Fibroblast of upper back skin (primary cell): Measurements from ENCODE around the gene NUDT3.

Source experiments
- DNase-seq: peaks from one replicate; pipeline ENCODE4 v3.0.0-alpha.2; 2013

The NUDT3 gene

DNA sequence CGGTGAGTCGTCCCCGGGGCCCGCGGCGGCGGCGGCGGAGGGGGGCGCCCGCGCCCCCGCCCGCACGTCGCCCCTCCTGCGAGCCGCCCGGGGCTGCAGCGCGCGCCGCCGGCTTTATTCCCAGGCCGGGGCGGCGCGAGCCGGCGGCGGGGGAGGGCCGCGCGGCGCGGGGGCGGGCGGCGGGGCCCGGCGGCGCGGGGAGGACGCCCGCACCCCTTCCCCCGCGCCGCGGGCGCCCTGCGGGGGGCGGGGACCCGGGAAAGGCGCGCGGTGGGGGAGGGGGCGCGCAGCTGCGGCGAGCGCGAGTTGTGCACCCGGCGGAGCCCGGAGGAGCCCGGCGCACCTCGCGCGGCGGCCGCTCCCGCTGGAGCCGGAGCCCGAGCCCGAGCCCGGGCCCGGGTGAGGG is 155.2 kb downstream of the NUDT3 start:
- DNase-seq = no peak

DNA sequence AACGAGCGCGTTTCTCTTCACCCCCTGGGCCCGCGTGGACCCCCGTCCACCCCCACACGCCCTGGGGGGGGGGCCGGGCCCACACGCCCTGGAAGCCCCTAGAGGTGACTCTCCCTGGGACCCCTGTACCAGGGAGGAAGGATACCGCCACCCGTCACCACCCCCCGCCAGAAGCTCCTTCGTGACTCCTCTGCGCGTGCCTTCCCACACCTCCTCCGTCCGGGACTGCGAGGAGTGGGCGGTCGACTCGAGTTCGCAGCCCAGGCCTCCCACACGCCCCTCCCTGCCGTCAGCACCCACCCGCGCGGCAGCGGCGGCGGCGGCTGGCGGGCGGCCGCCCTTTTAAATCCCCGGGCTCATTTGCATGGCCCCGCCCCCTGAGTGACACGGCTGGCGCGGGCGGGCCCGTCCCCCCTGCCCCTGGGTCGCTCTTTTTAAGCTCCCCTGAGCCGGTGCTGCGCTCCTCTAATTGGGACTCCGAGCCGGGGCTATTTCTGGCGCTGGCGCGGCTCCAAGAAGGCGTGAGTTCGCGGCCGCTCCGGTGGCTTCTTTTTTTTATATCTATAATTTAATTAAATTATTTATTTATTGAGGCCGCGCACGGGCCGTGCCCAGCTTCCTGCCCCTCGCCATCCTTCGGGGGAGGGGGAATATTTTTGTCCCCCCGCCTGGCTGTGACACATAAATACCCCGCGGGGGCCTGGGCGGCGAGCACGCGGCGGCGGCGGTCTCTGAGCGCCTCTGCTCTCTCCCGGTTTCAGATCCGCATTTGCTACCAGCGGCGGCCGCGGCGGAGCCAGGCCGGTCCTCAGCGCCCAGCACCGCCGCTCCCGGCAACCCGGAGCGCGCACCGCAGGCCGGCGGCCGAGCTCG is 155.8 kb downstream of the NUDT3 start, which contains the start of gene HMGA1:
HMGA1 (plus strand) TSS at position 431 of the 873 bp plus-strand sequence. CDS start 3,908 bp downstream, outside the sequence.
- DNase-seq = peak; percentile 87

DNA sequence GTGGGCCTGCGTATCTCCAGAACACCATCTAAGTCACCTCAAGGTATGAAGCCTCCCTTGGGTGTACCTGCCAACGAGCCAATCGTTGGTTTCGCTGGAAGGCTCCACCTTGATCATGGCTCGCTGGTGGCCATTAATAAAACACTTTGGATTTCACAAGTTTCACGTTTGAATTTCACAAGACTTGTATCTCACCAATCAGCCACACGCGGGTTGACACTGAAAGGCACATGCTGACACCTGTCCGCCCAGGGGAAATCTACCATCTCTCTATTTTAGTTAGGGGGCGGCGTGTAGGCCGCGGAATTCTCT is 156.4 kb downstream of the NUDT3 start:
- no peak for DNase-seq

DNA sequence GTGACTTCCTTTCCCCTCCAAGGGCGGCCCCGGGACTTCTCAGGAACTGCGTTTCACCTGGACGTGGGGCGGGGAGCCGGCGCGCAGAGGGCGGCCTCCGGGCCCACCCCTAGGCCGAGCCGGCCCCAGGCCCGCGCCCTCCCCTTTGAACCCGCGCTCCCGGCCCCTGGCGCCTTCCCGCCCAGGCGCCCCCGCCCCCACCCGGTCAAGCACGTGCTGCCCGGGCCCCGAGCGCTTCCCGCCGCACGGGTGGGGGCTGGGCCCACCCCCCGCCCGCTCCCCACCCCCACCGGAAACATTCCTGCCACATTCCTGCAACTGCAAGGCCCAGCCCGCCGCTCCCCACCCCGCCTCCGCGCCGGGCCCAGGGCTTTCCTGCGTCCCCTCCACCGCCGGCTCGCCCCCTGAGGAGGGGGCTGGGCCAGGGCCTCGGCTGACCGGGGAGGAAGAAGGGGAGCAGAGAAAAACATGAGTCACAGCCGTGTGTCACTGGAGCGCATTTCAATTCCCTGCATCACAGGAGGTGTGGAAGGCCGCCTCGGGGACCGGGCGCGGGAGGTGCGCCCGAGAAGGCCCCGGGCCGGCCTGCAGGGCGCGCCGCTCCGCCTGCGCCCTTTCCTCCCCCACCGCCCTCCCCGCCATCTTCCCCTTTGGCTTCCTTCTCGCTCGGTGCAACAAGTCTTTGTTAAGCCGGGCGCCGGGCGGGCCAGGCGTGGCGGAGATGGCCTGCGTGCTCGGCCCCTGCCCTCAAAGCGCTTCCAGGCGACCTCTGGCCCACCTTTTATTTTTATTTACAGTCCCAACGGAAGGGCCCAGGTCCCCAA is 156.9 kb downstream of the NUDT3 start:
- DNase-seq = peak; percentile 93

DNA sequence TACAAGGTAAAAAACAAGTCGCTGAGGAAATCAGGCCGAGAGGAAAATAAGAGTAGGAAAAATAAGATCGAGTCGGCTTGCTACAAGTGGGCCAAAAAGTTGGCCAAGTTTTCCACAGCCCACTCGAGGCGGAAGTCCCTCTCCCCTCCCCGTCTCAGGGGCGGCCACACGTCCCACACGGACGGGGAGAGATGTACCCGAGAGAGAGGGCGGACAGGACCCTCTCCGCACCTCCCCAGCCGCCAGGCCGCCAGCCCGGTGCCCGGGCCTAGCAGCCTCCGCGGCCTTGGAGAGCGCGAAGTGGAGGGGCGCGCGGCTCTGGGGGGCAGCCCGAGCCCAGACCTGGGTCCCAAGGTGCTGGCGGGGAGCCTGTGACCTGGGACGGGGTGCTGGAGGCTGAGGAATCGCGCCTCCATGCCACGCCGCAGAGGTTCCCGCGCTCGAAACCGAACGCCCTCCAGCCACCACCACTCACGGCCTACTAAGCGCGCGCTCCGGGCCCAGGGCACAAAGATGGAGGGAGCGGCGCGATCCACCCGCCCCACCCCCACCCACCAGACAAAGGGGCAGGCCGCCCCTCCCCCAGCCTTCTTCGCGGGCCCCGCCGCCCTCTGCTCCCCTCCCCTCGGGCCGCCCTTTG is 157.7 kb downstream of the NUDT3 start:
- no peak for DNase-seq

DNA sequence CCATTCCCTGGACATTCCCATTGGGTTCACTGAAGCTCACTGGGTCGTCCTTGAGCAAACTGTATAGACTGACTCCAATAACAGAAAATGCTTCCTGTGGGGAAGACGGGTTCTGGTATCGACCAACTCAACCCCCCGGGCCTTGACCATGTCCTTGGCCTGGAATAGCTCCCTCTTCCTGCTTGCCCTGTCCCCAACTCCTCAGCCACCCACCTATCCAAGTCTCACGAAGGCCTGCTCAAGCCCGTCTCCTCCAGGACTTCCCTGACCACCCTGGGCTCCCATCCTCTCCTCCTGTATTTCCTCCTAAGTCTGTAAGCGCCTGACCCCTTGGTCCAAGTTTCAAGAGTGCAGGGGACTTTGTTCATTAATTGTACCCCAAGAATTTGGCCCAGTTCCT is 158.6 kb downstream of the NUDT3 start:
- no peak for DNase-seq

DNA sequence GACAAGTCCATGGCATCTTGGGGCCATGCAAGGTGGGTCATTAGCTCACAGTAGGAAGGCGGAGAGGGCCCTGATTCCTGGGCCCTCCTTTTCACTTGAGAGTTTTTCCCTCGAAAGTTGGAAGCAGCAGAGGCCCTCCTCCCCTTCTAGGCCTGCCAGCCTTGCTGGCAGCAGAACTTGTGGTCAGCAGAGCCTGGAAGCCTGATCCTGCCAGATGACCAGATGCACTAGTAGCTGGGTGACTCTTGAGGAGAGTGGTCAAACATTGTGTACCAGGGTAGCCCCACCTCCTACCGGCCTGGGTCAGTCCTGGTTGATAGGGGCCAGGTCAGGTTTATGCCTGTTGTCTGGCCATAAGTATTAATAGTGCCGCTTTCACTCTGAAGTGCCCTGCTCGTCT is 159.6 kb downstream of the NUDT3 start:
- DNase-seq = no peak

DNA sequence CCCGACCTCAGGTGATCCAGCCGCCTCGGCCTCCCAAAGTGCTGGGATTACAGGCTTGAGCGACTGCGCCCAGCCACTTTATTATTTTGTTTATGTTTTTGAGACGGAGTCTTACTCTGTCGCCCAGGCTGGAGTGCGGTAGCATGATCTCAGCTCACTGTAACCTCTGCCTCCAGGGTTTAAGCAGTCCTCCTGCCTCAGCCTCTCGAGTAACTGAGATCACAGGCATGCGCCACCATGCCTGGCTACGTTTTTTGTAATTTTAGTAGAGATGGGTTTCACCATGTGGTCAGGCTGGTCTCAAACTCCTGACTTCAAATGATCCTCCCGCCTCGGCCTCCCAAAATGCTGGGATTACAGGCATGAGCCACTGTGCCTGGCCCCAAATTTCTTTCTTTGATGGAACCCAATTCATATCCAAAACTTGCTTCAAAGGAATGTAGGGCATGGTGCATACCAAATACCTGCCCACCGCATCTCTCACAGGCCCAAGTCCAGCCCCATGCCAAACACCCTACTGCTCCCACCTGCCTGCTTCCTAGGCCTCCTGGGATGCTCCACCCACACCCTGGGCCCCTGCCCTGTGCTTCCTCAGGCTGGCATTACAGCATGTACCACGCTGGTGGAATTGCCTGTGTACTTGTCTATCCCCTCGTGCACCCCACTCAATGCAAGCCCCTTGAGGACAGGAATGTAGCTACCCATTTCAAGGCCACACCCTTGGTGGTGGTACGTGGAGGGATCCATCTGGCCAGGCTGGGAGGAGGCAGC is 160.7 kb downstream of the NUDT3 start:
- DNase-seq = no peak

DNA sequence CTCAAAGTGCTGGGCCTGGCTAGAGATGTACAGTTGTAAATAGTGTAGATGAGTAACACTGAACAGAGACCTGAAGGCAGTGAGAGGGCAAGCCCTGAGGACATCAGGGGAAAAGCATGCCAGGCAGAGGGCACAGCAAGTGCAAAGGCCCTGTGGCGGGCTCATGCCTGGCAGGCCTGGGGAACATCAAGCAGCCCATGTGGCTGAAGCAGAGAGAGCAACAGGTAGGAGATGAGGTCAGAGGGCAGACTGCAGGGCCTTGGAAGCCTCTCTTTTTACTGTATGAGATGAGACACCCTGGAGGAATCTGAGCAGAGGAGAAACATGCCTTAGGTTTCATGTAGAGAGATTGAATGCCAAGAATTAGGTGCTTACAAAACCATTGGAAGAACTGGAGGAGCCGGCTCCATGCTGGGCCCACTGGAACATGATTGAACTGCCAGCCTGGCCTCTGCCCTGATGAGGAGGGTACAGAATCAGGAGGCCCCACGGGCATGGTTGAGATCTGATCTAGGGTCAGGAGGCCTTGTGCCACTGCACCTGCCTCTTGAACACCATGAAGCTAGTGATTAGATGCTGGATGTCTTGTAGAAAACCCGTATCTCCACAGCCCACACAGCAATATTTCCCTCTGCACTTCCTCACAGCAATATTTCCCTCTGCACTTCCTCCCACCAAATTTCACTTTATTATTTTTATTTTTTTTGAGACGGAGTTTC is 161.7 kb downstream of the NUDT3 start:
- no peak for DNase-seq

DNA sequence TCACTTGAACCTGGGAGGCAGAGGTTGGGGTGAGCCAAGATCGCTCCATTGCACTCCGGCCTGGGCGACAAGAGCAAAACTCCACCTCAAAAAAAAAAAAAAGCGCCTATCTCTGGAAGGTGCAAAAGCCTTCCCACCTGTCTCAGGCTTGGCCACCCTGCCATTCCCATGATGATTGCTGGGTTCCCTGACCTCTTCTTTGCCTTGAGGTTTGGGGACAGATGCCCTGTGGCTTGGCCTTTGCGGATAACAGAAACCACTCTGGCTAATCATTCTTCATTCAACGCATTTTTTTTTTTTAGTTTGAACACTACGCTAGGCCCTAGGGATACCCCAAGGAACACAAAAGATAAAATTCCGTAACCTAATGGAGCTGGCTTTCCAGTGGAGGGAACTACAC is 162.6 kb downstream of the NUDT3 start:
- DNase-seq = no peak
